GM12801 (cell line): ENCODE measurements around the gene YLPM1.

Source experiments
- CTCF ChIP-seq: IDR thresholded peaks from one replicate; pipeline ENCODE4 v1.5.1; 2011; ENCODE audit warnings: control low read depth; ENCODE audit not compliant: insufficient read length; ENCODE audit errors: extremely low read depth

YLPM1 gene

GRCh38 chr14:74763803-74764531 is 851 bp downstream of the YLPM1 start:
- no peak for TF ChIP-seq CTCF

GRCh38 chr14:74765721-74766120 is 2.6 kb downstream of the YLPM1 start:
- no peak for TF ChIP-seq CTCF

GRCh38 chr14:74771399-74771798 is 8.3 kb downstream of the YLPM1 start:
- TF ChIP-seq CTCF, result no peak

GRCh38 chr14:74784634-74785033 is 21.5 kb downstream of the YLPM1 start:
- TF ChIP-seq CTCF, result no peak

- TF ChIP-seq CTCF, result no peak
Observed at GRCh38 chr14:74785056-74785613, 22.0 kb downstream of the YLPM1 start.

- no peak for TF ChIP-seq CTCF
Observed at GRCh38 chr14:74786796-74787315, 23.7 kb downstream of the YLPM1 start.

- no peak for TF ChIP-seq CTCF
Observed at GRCh38 chr14:74792249-74793039, 29.3 kb downstream of the YLPM1 start.
